Loucy (cell line): Measurements from ENCODE around the gene DIO3.

ENCODE experiments used
- CTCF ChIP-seq: fragments of 200-600 bp; sonication (generic); conservative IDR thresholded peaks from 2 replicates; pipeline ENCODE4 v1.5.1; 2014; ENCODE audit warnings: mild to moderate bottlenecking, antibody characterized with exemption, low read length
- EZH2phosphoT487 ChIP-seq: fragments of 200-600 bp; IDR thresholded peaks from 2 replicates; pipeline ENCODE4 v1.6.1; 2018; ENCODE audit warnings: antibody characterized with exemption, mild to moderate bottlenecking, moderate library complexity, borderline replicate concordance

DNA sequence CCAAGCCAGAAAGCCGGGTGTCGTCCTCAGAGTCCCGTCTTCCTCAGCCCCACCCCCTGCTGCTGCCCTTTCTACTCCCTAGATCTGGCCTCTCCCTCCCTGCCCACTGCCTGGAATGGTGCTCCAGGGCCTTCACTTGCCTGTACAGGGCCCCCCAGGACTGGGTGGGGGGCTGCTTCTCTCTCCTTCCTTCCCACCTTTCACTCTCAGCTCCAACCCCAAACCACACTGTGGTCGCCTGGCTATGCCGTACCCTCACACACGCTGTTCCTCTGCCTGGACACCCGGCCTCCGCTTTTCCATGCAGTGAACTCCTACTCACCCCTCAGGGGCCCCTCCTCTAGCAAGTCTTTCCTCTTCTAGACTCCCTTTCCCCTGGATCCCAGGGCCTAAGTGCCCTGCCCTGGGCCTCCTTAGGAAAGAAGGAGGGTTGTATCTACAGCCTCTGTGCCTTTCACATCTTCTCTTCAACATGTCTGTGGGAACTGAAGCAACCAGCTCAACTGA is 25.5 kb upstream of the DIO3 start:
- TF ChIP-seq CTCF (no peak), EZH2phosphoT487 (no peak)
